Central memory CD4-positive, alpha-beta T cell (primary cell): ENCODE data around the gene ZHX3.
"Not testable (repeated sequence)": the region's sequence is repeated elsewhere in the genome, so short reads cannot be mapped to it uniquely, and the experiment has no call there.

ENCODE experiments used
- DNase-seq: peaks from one replicate; pipeline ENCODE4 v3.0.0; 2022

Gene ZHX3

DNA sequence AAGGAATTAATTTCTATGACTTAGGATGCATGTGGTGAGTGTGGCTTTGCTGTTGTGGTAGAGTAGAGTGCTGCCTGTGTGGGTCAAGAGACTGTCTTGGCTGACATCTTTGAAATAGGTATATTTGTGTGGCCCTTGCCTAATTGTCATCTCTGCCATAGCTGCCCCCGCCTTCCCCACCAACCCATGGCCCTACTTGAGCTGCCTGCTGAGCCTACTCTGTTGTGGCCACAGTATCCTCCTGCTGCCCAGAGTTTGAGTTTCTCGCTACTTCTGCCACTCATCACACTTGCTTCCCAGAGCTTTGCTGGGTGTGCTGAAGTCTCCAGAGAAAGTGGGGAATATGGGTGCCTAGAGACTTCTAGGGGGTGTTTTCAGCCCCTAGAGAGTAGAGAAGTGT, 172.2 kb downstream of the ZHX3 start:
- no peak for DNase-seq

DNA sequence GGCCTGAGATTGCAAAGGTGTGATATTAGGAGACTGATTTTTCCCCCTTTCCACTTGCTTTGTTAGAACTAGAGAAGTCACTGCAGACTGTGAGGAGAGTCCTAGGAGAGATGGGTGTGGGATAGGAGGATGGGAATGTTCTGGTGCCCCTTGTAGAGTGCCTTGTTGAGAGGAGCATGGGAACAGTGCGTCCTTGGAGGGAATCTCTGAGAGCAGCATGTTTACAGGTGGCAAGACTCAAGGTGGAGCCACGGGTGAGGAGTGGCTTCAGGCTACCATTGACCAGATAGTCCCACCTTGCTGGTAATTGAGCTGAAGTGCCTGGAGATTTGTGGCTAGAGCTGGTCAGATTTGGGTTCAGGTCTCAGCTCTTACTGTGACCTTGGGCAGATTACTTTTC, 174.2 kb downstream of the ZHX3 start:
- DNase-seq: no peak

DNA sequence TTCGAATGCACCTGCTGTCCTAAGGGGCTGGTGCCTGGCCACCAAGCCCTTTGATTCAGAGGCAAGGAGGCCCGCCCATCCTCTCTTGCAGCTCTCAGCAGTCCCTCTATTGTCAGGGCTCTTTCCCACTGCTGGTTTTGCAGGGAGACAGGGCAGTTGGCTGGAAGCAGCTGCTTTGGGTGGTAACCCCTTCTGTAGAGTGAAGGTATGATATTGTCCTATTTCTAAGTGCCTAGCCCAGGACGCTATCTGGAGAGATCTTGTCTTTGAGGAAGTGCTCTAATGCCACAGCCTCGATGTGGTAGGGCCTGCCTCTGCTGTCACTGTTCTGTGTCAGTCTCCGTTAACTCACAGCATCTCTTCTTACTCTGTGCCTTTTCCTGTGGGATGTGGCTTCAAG, 174.6 kb downstream of the ZHX3 start:
- DNase-seq: peak; percentile 62

DNA sequence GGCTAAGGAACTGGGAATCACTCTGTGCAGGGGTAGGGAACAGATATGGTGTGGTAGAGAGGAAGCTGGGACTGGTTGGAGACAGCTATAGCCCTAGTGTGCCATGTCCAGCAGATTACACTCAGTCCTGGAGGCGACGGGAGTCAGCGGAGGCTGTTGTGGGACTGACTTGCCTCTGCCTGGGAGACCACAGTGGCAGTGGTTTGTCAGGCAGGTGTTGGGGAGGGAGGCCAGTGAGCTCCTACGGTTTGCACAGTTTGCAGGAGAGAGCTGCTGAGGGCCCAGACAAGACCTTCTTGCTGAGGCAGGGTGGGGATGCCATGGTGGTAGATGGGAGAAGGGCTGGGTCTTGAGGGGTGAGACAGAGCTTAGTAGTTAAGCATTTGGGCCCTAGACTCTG, 175.3 kb downstream of the ZHX3 start:
- DNase-seq: no peak

DNA sequence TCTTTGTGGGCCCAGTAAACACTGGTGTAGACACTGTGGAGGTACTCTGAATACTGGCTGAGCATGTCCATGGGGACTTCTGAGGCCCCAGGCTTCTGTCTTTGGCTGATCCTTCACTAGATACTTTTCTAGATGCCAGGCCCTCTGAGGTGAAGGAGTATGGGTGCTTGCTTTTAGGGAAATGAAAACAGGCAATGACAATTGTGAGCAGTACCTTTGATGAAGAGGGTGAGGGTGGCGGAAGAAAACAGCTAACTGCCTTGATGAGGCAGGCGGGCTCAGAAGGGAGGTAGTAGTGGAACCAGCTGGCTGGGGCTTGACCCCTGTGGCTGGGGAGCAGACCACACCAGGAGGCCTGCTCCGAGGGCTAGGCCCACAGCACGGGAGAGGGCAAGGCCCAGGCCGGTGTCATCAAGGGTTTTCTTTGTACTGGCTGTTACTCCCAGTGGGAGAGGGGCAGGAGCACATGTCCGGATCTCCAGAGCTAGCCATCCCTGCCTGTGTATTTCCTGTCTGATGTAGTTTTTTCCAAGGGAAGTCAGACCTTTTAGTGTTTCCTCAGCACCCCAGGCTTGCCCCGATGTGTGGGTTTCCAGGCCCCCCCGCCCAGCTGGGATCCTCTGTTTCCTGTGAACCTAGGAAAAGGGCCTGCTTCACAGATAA, 176.2 kb downstream of the ZHX3 start:
- no peak for DNase-seq

DNA sequence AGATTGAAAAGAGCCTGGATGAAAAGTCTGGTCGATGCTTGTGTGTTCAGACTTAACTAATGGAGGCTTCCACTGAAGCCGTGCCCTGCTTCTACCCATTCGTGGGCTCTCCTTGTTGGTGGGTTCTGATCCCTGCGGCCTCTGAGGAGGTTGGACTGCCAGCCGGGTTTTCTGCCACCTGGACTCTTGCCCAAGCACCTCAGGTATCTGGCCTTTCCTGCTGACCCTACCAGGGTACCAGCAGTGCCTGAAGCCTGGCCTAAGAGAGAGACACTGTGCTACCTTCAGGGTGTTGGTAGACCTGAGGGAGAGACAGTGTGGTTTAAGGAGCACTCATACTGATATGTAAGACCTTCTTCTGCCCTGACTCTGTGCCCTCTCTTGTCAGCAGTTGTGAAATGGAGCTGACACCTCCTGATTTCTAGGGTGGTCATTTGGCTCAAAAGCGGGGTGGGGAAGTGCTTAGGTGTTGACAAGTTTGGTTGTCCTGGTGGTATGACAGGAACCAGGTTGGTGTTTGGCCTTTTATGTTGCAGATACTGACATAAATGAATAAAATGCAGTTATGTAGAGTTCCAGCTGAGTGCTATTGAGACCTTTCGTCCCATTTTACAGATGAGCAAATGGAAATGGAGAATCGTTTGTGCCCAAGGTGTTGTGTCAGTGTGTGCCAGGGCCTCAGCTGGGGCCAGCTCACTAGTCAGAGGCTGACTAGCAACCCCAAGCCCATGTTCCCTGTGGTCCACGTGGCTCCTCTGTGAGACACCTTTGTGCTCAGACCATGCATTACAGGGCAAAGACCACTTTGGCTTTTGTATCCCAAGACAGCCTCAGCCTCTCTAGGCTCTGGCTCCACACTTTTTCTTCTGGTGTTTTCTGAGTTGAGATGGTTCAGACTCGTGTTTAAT, 177.1 kb downstream of the ZHX3 start:
- no peak for DNase-seq

DNA sequence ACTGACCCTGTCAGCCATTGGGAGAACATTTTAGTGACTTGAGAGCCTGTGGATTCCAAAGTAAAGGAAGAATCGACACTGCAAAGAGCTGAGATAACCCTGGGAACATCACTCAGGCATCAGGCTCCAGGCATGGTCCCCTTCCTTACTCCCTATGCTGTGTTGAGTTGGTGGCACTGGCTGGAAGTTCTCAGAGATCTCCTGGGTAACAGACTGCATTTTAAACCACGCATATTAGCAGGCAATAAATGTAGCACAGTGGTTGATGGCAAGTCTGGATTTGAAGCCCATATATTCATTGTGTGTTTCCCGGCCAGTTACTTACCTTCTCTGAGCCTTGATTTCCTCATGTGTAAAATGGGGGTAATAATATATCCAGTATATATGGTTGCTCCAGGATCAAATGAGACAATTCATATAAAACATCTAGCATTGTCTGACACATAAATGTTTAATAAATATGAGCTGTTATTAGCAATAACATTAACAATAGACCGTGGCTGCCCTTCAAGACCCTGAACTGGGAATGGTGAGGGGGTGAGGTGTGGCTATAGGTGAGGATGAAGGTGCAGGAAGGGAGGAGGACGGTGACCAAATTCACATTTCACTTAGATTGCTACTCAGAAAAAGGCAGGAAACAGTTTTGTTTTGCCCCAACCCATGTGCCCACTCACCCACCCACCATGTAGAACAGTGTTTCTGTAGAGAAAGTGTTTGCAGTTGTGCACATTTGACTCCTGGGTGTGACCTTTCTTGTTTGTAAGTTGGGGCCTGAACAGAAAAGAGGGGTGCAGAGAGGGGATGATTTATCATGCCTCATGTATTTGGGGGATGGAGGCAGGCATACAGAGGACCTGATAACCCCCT, 178.1 kb downstream of the ZHX3 start:
- DNase-seq: no peak

DNA sequence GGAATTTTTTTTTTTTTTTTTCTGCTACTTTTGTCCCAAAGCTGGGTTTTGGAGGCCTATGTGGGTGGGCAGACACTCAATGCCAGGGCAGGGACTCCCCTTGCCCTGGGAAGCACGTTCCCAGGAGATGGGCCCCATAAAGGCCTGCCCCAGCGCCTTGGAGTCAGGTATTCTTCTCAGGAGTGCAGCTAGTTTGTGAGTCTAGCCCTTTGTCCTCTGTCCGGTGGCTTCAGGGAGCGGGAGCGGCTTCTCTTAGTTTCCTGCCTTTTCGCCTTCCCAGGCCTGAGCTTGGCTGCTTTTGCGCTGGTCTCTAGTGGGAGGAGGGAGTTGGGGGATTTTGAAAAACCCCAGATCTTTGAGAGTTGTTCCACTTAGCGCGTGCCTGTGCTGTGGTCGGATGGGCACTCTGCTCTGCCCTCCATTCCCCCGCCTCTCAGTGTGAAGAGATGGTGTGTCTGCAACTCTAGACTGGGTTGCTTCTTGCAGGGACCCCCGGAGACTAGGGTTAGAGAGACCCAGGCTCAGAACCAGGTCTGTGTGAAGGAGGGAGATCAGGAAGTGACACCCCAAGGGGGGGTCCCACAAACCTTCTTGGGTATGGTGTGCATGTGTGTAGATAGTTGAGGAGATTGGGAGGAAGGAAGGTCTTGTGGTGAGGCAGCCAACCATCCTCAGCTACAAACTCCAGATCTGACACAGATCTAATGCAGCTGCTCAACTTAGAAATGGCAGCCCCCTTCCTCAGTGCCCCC, 178.9 kb downstream of the ZHX3 start:
- DNase-seq: peak; percentile 57

DNA sequence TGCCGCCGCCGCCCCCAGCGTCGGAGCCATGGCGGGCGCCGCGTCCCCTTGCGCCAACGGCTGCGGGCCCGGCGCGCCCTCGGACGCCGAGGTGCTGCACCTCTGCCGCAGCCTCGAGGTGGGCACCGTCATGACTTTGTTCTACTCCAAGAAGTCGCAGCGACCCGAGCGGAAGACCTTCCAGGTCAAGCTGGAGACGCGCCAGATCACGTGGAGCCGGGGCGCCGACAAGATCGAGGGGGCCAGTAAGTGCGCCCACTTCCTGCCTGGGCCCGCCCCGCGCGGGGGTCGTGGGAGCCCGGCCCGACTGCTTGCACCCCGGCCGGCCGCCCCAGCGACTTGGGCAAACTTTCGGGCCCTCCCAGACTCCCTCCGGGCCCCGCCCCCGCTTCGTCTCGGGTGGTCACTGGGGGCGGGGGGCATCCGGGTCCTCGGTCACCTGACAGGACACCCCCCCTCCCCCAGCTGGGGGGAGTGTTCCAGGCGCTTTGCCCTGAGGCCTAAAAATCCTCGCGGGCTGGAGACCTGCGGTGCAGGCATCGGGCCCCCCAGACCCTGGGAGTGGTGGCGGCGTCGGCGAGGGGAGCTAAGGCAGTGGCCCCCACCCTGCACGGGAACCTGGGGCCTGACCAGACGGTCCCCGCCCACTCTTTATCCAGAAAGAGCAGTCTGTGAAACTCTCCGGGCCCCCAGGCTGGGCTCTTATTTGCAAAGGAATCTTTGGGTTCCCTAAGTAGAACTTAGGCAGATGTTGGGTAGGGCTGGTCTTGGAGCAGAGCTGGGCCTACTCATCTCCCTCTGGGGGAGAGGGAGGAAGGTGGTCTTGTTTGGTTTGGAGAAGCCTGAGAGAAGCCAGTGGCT, 179.7 kb downstream of the ZHX3 start:
- peak; percentile 54 for DNase-seq

DNA sequence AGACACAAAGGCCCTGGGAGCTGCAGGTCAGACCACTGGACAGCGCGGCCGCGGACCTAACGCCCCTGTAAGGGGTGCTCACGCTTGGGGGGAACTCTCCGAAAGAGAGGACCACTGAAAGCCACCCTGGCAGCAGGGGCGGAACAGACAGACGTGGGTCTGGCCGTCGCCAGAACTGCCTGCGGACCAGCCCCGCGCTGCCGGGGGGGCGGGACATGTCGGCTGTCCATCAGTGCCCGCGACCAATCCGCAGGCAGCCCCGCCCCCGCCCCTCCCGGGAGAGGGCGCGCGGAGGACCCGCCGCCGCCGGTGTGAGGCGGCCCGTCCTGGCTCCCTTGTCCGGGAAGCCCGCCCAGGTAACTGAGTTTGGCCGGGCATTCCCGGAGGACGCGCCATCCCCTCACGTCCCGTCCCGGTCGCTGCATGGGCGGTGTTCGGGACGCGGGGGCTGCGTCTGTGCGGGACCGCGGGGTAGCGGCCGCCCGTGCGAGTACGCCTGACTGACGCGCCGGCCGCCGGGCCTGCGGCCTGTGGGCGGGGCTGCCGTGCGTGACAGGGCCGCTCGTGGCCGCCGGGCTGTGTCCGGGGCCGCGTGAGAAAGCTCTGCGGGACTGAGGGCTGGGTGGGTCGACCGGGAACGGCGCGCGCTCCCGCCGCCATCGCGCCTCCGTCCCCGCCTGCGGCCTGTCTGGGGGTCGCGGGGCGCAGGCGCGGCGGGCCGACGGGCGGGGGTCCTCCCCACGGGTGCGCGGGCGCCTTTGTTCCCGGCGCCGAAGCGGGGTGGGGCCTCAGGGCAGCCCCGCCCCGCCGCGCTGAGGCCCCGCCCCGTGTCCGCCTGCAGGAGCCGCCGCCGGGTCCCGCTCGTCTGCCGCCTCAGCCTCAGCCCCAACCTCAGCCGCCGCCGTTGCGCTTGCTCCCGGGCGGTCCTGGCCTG, 180.6 kb downstream of the ZHX3 start, which contains the start of gene PLCG1:
Gene PLCG1, plus strand, starts transcription at position 864 of the 934 bp plus-strand sequence. CDS start 99 bp downstream, outside the sequence.
- peak; percentile 78 for DNase-seq

DNA sequence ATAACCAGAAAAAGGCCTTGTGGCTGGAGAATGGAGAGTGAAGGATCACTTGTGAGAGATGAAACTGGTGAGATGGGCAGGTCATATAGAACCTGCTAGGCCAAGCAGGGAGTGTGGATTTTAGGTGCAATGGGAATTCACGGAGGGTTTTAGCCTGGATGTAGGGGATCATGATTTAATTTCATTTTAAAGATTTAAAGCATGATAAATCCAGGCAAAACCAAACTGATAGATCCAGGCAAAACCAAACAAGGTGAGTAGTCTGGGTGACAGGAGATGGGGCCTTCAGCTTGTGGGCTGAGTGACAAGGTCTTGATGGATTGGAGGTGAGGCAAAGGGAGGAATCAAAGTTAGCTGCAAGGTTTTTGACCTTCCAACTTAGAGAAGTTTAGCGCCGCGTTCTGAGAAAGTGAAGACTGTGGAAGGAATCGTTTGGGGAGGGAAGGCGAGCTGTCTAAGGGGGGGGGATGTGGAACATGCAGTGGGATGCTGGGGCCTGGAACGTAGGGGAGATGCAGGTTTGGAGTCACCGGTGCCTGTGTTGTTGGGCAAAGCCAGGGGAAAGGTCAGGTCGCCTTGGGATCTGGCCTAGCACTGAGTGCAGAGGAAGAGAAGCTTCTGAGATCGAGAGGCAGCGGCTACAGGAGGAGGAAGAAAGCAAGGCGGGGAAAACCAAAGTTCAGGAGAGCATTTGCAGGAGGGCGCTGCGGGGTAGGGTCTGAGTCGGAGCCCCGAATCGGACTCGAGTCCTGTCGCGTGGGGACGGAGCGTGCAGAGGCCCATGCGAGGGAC, 181.4 kb downstream of the ZHX3 start:
- DNase-seq: no peak

DNA sequence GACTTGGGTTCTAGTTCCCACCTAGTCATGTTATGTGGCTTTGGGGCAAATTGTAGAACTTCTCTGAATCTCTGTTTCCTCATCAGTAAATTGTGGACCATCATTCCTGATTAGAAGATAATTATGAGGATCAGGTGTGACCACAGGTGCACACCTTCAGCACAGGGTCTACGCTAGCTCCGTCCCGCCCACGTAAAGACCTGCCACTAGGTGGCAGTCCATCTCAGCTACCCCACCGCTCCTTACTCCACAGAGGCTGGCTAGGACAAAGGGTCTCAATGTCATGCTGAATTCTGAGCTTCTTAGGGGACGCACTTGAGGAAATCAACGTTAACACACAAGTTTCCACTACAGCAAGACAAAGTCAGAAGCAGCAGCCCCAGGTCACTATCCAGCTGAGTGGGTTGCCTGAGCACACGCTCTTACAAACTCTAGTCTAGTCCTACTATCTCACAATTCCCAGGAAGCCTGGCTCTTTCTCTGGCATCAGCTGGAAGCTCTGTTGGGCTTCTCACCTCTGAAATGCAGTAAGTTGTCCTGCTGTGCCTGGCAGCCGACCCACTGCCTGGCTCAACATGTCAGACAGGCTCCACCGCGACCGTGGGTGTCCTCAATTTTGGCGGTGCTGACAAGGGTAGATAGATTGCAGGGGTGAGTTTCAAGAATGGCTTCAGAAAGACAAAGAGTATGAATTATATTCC, 182.2 kb downstream of the ZHX3 start:
- DNase-seq: peak; percentile 53

DNA sequence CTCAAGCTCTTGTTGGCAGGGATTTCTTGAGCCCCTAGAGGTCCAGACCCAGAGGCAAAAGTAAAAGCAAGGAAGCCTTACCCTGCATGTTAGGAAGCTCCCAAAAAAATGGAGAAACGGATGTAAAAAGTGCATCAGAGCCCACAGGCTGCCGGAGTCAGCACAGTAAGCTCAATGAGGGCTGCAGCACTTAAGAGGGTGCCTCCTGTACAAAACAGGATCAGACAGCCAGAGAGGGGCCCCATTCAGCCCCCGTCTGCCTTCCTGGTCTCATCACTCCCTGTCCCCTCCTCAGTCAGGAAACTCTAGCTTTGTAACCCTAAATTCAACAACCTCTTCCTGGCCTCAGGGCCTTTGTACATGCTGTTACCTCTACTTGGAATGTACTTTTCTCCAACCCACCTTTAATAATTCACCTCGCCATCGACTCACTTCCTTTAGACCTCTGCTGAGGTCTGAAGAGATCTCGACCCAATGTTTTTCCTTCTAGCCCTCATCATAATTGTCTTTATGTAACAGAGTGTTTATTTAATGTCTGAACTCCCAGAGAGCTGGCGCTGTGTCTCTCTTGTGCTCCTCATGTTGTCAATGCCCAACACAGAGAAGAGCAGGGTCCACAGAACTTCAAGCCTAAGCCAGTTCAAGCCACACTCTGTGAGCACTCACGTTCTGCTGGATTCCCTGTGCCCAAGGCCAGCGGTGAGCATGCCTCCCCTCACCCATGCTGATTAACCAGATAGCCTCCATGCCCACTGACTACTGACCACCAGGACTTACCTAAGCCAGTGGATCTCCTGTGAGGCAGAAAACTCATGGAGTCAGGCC, 183.0 kb downstream of the ZHX3 start:
- DNase-seq: no peak

DNA sequence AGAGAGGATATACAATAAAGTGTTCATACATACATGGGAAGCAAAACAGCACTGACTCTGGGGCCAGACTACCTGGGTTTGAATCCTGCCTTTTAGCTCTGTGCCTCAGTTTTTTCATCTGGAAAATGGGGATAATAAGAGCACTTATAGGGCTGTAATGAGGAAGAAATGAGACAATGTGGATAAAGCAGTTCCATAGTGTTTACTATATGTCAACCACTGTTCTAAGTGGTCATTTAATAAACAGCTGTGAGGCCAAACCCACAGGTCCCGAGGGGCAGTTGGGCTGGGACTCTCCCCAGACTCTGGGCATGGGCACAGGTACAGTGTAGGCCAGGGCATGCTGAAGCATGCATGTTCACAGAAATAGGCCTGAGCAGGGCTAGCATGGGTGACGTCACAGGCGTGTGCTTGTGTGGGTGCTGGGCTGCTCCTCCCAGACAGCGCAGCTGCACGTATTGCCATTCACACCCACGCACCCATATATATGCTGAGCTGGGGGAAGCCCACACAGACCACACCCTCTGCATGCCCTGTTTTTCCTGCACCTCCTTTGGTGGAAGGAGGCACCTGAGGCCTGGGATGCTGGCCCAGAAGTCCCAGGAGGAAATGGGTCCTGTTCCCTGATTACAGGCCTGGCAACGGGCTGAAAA, 183.7 kb downstream of the ZHX3 start:
- DNase-seq: peak; percentile 58

DNA sequence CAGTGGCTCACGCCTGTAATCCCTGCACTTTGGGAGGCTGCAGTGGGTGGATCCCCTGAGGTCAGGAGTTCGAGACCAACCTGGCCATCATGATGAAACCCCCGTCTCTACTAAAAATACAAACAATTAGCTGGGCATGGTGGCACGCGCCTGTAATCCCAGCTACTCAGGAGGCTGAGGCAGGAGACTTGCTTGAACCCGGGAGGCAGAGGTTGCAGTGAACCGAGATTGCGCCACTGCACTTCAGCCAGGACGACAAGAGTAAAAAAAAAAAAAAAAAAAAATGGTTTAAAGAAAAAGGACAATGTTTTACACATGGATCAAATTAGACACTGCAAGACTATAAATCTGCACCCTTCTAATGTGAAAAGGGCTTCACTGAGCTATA, 185.1 kb downstream of the ZHX3 start:
- not testable (repeated sequence) for DNase-seq

DNA sequence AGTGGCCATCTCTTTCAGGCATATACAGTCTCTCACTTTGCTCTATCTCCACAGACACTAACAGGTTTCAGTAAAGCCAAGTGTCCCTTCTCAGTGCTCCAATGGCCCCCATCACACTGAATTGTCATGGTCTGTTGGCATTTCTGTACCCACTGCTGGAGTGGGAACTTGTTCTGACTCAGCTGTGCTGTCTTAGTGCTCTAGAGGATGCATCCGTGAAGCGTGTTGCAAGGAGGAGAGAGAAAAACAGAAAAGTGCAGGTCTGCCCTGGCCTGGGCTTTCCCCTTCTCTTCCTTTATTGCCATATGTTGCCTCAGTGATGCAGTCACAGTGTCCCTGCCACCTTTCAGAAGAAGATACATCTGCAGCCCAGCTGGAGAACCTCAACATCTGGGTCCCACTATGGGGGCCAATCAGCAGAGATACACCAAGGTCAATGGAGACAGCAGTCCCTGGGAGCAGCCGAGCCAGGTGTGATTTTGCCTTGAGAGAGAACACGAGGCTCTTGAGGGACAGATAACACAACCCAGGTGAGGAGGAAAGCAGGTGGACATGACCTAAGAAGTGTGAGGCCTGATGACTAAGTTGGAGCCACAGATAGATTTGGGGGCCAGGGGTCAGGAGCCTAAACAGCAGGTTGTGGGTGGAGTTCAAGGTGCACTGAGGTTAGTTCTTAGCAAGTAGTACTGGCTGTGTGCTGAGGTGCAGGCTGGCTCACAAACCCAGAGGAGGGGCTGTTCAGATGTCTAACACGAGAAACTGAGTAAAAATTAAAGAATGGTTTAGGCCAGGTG, 185.7 kb downstream of the ZHX3 start:
- DNase-seq: no peak
